ENCODE data around the gene MDP1. TPM values are rescaled to one million over a fixed set of nuclear protein-coding genes. Genes with fewer than 3 reads are reported as not detected.
"Not testable (repeated sequence)": the region's sequence is repeated elsewhere in the genome, so short reads cannot be mapped to it uniquely, and the experiment has no call there.

MDP1 gene
- total RNA-seq, 4 donors from 2014 or later = 9.7 to 12.2 (median 10.7) TPM

DNA sequence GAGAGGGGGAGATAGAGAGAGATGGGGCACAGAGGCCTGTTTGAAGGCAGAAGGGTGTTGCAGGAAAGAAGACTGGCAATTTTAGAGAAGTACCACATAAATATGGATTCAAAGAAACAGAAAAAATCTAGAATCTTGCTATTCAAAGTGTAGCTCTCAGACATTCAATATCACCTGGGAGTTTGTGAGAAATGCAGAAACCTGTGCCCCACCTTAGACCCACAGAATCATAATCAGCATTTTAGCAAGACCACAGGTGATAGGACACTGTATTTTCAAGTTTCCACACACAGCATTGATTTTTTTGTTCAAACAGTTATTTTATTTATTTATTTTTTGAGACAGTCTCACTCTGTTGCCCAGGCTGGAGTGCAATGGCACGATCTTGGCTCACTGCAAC lies 13.0 kb upstream of the MDP1 start:
- WGBS, 2 donors = 0 to 100% methylated on average over 1 of the region's 1 CpG
- intact Hi-C loops (cut with DNase I; ENCODE audit: low total_unique reads) = no loop called here
- TF ChIP-seq POLR2A (IDR thresholded peaks at IDR 0.05) = no peak
- TF ChIP-seq, protein P1, sequence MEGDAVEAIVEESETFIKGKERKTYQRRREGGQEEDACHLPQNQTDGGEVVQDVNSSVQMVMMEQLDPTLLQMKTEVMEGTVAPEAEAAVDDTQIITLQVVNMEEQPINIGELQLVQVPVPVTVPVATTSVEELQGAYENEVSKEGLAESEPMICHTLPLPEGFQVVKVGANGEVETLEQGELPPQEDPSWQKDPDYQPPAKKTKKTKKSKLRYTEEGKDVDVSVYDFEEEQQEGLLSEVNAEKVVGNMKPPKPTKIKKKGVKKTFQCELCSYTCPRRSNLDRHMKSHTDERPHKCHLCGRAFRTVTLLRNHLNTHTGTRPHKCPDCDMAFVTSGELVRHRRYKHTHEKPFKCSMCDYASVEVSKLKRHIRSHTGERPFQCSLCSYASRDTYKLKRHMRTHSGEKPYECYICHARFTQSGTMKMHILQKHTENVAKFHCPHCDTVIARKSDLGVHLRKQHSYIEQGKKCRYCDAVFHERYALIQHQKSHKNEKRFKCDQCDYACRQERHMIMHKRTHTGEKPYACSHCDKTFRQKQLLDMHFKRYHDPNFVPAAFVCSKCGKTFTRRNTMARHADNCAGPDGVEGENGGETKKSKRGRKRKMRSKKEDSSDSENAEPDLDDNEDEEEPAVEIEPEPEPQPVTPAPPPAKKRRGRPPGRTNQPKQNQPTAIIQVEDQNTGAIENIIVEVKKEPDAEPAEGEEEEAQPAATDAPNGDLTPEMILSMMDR (IDR thresholded peaks at IDR 0.05) = no peak
- no peak for DNase-seq (ENCODE audit: low spot score in 2 of 2)
- H3K4me3 ChIP-seq (ENCODE audit: low read depth, poor library complexity, severe bottlenecking) = no peak overlapping the region

DNA sequence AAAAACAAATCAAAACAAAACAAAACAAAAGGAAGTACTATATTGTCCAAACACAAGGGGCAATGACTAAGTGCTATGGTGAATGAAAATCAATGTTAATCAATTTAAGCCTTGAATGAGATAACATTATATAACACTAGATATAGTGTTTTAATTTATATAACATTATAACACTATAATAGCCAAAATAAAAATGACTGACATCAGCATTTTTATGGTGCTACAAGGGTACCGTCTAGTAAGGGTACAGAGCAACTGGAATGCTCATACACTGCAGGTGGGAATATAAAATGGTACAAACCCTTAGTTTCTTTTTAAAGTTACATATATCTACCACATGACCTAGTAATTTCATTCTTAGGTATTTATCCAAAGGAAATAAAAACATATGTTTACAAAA lies 10.6 kb upstream of the MDP1 start:
- DNase-seq (ENCODE audit: low spot score in 2 of 2) = no peak
- H3K4me3 ChIP-seq (ENCODE audit: low read depth, poor library complexity, severe bottlenecking) = no peak overlapping the region
- intact Hi-C loops (cut with DNase I; ENCODE audit: low total_unique reads) = no loop called here
- TF ChIP-seq, protein P1 (IDR thresholded peaks at IDR 0.05) = no peak
- TF ChIP-seq POLR2A (IDR thresholded peaks at IDR 0.05) = no peak
- 67 to 72% methylated on average over 1 of the region's 1 CpG for WGBS, 2 donors

DNA sequence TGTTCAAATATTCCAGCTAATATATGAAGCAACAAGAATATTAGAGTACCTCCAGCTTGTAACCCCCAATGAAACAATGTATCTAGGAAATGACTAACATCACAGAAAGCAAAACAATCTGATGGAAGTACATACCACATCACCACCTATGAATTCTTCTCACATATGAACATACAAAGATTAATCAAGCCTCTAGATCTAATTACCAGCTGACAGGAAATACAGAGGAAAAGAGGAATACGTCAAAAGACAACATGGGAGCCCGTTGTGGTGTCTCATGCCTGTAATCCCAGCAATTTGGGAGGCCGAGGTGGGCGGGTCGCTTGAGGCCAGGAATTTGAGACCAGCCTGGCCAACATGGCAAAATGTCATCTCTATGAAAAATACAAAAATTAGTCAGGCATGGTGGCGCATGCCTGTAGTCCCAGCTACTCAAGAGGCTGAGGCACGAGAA lies 8.8 kb upstream of the MDP1 start:
- H3K4me3 ChIP-seq (ENCODE audit: low read depth, poor library complexity, severe bottlenecking) = no peak overlapping the region
- 76 to 84% methylated on average over 7 of the region's 7 CpGs for WGBS, 2 donors
- TF ChIP-seq POLR2A (IDR thresholded peaks at IDR 0.05) = no peak
- TF ChIP-seq, protein P1 (IDR thresholded peaks at IDR 0.05) = no peak
- intact Hi-C loops (cut with DNase I; ENCODE audit: low total_unique reads) = no loop called here
- peak in 1 of 2 donors; percentile 63 for DNase-seq (ENCODE audit: low spot score in 2 of 2)

DNA sequence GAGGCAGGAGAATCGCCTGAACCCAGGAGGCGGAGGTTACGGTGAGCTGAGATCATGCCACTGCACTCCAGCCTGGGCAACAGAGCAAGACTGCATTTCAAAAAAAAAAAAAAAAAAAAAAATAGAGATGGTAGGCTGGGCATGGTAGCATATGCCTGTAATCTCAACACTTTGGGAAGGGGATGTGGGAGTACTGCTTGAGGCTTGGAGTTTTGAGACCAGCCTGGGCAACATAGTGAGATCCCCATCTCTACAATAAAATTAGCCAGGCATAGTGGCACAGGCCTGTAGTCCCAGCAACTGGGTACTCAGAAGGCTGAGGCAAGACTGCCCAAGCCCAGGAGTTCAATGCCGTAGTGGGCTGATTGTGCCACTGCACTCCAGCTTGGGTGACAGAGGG lies 7.1 kb upstream of the MDP1 start:
- WGBS, 2 donors = 94 to 98% methylated on average over 4 of the region's 4 CpGs
- H3K4me3 ChIP-seq (ENCODE audit: low read depth, poor library complexity, severe bottlenecking); intact Hi-C loops (cut with DNase I; ENCODE audit: low total_unique reads): not testable (repeated sequence)
- peak in 1 of 2 donors; percentile 14 for DNase-seq (ENCODE audit: low spot score in 2 of 2)

DNA sequence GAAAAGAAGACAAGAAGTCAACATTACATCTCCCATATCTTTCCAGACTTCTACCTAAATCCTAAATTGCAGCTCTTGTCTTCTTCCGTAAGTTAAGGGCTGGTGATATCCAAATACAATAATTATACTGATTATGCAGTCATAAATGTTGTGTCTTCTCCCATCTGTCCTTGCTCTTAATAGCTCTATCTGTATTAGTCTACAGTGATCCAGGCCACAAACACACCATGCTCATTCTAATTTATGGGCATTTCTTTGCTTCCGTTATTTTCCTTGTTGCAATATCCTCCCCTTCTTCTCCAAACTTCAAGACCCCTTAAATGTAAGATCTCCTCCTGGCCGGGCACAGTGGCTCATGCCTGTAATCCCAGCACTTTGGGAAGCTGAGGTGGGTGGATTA lies 3.7 kb upstream of the MDP1 start:
- no peak for TF ChIP-seq POLR2A (IDR thresholded peaks at IDR 0.05)
- TF ChIP-seq, protein P1 (IDR thresholded peaks at IDR 0.05) = no peak
- H3K4me3 ChIP-seq (ENCODE audit: low read depth, poor library complexity, severe bottlenecking) = no peak overlapping the region
- intact Hi-C loops (cut with DNase I; ENCODE audit: low total_unique reads) = no loop called here
- 62% methylated on average over 3 of the region's 3 CpGs for WGBS, 2 donors
- no peak for DNase-seq (ENCODE audit: low spot score in 2 of 2)

DNA sequence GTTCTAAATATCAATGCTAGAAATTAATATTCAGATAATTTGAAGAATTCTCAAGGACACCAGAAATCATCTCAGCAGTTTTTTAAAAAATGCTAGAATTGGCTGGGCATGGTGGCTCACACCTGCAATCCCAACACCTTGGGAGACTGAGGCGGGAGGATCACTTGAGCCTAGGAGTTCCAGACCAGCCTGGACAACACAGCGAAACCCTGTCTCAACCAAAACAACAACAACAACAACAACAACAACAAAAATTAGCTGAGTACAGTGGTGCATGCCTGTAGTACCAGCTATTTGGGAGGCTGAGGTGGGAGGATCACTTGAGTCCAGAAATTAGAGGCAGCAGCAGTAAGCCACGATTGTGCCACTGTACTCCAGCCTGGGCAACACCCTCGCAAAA lies 3.2 kb upstream of the MDP1 start:
- 84 to 89% methylated on average over 4 of the region's 4 CpGs for WGBS, 2 donors
- no peak overlapping the region for H3K4me3 ChIP-seq (ENCODE audit: low read depth, poor library complexity, severe bottlenecking)
- DNase-seq (ENCODE audit: low spot score in 2 of 2) = peak in 1 of 2 donors; percentile 20
- intact Hi-C loops (cut with DNase I; ENCODE audit: low total_unique reads) = no loop called here
- TF ChIP-seq, protein P1 (IDR thresholded peaks at IDR 0.05) = no peak
- TF ChIP-seq POLR2A (IDR thresholded peaks at IDR 0.05) = no peak

DNA sequence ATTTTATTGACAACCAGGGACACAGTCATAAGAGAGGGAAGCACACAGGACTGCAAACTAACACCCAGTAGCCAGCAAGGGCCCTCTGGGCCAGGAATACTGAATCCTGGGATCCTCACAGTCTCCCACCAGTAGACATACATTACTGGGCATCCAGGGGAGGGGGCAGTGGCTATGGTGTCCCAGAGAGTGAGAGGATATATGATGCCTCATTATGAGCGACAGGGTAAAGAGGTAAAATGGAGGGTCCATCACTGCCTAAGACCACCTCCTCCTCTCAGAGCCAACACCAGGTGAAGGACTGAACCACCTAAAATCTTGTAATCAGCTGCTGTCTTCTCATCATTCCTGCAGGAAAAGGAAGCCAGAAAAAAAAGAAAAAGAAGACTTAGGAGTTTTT lies 1.0 kb upstream of the MDP1 start:
- 93 to 100% methylated on average over 1 of the region's 1 CpG for WGBS, 2 donors
- intact Hi-C loops (cut with DNase I; ENCODE audit: low total_unique reads); H3K4me3 ChIP-seq (ENCODE audit: low read depth, poor library complexity, severe bottlenecking): not testable (repeated sequence)
- DNase-seq (ENCODE audit: low spot score in 2 of 2) = peak in 1 of 2 donors; percentile 68
